ENCODE measurements around the gene STK32B. TPM values are rescaled to one million over a fixed set of nuclear protein-coding genes. Genes with fewer than 3 reads are reported as not detected.

The STK32B gene
- total and polyA plus RNA-seq, 9 of the 15 experiments (the other 6 are each of a cell fraction or from before 2014, with no cell fraction given), result 0.03 to 0.20 (median 0.07) TPM; not detected in 2

DNA sequence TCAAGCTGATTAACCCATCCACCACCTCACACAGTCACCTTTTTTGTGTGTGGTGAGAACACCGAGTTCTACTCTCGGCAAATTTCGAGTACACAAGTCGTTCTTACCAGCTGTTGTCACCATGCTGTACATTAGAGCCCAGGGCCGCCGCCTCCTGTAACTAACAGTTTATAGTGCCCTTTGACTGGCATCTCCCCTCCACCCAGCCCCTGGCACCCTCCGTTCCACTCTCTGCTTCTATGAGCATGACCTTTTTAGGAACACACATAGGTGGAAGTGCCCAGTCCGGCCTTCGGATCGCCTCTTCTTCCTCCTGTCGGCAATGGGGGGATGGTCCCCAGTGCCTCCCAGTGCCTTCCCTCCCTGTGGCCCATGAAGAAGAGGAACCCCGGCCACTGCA lies 141.4 kb downstream of the STK32B start (continued):
- TF ChIP-seq, protein P1, sequence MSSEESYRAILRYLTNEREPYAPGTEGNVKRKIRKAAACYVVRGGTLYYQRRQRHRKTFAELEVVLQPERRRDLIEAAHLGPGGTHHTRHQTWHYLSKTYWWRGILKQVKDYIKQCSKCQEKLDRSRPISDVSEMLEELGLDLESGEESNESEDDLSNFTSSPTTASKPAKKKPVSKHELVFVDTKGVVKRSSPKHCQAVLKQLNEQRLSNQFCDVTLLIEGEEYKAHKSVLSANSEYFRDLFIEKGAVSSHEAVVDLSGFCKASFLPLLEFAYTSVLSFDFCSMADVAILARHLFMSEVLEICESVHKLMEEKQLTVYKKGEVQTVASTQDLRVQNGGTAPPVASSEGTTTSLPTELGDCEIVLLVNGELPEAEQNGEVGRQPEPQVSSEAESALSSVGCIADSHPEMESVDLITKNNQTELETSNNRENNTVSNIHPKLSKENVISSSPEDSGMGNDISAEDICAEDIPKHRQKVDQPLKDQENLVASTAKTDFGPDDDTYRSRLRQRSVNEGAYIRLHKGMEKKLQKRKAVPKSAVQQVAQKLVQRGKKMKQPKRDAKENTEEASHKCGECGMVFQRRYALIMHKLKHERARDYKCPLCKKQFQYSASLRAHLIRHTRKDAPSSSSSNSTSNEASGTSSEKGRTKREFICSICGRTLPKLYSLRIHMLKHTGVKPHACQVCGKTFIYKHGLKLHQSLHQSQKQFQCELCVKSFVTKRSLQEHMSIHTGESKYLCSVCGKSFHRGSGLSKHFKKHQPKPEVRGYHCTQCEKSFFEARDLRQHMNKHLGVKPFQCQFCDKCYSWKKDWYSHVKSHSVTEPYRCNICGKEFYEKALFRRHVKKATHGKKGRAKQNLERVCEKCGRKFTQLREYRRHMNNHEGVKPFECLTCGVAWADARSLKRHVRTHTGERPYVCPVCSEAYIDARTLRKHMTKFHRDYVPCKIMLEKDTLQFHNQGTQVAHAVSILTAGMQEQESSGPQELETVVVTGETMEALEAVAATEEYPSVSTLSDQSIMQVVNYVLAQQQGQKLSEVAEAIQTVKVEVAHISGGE (CRISPR knock-in tag; IDR thresholded peaks at IDR 0.05), result no peak
- TF ChIP-seq ZNF143 (CRISPR knock-in tag; IDR thresholded peaks at IDR 0.05), result no peak
- TF ChIP-seq, protein P2, sequence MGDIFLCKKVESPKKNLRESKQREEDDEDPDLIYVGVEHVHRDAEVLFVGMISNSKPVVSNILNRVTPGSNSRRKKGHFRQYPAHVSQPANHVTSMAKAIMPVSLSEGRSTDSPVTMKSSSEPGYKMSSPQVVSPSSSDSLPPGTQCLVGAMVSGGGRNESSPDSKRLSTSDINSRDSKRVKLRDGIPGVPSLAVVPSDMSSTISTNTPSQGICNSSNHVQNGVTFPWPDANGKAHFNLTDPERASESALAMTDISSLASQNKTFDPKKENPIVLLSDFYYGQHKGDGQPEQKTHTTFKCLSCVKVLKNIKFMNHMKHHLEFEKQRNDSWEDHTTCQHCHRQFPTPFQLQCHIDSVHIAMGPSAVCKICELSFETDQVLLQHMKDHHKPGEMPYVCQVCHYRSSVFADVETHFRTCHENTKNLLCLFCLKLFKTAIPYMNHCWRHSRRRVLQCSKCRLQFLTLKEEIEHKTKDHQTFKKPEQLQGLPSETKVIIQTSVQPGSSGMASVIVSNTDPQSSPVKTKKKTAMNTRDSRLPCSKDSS (IDR thresholded peaks at IDR 0.05; ENCODE audit: low read depth, partially characterized antibody), result no peak
- no peak for TF ChIP-seq U2AF2 (optimal IDR thresholded peaks at IDR 0.05; ENCODE audit: low read depth, low read length)
- TF ChIP-seq DNMT1 (IDR thresholded peaks at IDR 0.05), result no peak
- TF ChIP-seq, protein P3, sequence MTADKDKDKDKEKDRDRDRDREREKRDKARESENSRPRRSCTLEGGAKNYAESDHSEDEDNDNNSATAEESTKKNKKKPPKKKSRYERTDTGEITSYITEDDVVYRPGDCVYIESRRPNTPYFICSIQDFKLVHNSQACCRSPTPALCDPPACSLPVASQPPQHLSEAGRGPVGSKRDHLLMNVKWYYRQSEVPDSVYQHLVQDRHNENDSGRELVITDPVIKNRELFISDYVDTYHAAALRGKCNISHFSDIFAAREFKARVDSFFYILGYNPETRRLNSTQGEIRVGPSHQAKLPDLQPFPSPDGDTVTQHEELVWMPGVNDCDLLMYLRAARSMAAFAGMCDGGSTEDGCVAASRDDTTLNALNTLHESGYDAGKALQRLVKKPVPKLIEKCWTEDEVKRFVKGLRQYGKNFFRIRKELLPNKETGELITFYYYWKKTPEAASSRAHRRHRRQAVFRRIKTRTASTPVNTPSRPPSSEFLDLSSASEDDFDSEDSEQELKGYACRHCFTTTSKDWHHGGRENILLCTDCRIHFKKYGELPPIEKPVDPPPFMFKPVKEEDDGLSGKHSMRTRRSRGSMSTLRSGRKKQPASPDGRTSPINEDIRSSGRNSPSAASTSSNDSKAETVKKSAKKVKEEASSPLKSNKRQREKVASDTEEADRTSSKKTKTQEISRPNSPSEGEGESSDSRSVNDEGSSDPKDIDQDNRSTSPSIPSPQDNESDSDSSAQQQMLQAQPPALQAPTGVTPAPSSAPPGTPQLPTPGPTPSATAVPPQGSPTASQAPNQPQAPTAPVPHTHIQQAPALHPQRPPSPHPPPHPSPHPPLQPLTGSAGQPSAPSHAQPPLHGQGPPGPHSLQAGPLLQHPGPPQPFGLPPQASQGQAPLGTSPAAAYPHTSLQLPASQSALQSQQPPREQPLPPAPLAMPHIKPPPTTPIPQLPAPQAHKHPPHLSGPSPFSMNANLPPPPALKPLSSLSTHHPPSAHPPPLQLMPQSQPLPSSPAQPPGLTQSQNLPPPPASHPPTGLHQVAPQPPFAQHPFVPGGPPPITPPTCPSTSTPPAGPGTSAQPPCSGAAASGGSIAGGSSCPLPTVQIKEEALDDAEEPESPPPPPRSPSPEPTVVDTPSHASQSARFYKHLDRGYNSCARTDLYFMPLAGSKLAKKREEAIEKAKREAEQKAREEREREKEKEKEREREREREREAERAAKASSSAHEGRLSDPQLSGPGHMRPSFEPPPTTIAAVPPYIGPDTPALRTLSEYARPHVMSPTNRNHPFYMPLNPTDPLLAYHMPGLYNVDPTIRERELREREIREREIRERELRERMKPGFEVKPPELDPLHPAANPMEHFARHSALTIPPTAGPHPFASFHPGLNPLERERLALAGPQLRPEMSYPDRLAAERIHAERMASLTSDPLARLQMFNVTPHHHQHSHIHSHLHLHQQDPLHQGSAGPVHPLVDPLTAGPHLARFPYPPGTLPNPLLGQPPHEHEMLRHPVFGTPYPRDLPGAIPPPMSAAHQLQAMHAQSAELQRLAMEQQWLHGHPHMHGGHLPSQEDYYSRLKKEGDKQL (CRISPR knock-in tag; IDR thresholded peaks at IDR 0.05; ENCODE audit: borderline replicate concordance), result no peak
